GM21381 (cell line): ENCODE results near the gene USF2.

Source experiments
- ATAC-seq: cut with Tn5 transposase; IDR thresholded peaks from one replicate; pipeline ENCODE4 v1.9.1; 2021; ENCODE audit warnings: mild to moderate bottlenecking, moderate library complexity; ENCODE audit not compliant: unreplicated experiment

The USF2 gene

DNA sequence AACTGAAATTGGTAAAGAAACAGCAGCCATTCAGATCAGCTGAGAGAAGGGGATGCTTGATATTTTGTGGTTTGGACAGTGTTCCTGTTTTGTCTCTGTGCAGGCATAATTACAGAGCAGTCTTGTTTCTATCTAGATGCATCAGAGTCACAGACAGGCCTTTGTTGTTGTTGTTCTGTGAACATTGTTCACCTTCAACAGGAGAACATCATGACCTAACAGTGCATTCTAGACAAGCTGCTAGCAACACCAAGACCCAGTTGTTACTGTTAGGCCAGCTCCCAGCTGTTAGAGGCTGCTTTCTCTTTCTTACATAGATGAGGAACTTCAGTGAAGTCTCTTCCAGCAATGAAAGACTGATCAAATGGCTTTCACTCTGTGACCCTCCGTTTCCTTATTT, 28.4 kb upstream of the USF2 start:
- no peak for ATAC-seq

DNA sequence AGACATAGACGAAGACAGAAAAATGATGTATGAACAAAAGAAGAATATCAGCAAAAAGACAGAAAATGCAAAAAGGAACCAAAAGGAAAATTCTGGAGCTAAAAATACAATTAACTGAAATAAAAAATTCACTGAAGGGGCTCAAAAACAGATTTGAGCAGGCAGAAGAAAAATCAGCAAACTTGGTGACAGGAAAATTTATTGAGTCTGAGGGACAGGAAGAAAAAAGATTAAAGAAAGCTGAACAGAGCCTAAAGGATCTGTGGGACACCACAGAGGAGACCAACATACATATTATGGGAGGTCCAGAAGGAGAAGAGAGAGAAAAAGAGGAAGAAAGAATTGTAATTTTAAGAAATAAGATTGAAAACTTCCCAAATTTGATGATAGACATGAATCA, 27.3 kb upstream of the USF2 start:
- ATAC-seq = no peak

DNA sequence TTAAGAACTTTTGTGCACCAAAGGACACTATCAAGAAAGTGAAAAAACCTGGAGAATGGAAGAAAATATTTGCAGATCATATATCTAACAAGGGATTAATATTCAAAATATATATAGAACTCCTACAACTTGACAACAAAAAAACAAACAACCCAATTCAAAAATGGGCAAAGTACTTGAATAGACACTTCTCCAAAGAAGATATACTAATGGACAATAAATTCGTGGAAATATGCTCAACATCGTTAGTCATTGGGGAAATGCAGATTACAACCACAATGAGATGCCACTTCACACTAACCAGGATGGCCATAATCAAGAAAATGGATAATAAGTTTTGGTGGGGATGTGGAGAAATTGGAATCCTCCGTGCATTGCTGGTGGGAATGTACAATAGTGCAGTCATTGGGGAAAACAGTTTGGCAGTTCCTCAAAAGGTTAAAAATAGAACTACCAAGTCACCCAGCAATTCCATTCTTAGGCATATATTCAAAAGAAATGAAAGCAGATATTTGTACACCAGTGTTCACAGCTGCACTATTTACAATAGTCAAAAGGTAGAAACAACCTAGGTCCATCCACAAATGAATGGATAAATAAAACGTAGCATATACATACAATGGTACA, 22.2 kb upstream of the USF2 start:
- no peak for ATAC-seq

DNA sequence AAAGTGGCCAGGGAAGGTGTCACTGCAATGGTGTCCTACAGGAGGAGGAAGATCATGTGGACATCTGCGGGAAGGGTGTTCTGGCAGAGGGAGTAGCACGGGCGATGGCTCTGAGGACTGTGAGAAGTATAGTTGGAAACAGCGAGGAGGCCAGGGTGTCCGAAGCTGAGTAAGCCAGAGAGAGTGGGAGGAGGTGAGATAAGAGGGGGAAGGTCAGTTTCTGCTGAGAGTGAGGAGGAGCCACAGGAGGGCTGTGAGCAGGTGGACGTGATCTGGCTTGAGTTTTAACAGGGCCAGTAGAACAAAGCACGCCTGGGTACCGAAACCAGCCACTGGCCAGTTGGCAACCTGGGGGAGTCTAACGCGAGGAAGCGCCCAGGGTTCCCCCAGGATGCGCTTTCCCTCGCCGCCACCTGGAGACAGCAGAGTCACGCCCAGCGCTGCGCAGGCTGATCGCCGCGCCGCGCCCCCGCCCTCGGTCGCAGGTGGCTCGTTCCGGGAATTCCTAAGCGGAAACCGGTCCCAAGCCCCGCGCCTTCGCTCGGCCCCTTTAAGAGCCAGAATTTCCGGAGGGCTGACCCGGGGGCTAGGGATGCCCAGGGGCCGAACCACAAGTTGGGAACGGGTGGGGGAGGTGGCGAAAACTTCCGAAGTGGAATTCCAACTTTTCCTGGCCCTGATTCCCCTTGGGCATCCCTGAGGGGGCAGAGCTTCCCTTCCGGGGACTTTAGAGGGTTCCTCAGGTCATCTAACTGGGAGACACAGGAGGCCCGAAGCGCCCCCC, 21.0 kb upstream of the USF2 start:
- ATAC-seq = peak; percentile 31

DNA sequence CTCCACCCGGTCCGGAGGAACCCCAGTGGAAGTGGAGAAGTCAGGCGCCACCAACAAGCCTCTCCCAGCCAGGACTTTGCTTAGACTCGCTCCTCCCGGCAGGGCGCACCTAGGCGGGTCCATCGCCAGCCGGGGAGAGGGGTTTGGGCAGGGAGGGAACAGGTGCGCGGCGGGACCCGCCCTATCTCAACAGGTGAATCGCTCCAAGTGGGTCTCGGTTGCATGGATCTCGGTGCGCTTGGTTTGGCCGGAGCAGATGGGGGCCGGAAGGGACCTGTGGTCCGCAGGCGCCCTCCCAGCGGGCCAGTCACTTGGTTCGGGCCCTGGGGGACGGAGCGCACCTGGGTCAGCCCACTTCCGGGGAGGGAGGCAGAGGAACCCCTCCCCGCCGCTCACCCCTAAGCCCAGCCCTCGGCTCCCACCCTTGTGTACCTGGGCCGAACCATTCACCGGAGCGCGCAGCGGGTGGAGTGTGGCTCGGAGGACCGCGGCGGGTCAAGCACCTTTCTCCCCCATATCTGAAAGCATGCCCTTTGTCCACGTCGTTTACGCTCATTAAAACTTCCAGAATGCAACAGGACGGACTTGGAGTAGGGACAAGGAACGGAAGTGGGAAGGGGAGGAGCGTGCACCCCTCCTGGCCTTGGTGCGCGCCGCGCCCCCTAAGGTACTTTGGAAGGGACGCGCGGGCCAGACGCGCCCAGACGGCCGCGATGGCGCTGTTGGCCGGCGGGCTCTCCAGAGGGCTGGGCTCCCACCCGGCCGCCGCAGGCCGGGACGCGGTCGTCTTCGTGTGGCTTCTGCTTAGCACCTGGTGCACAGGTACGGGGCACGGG, 20.2 kb upstream of the USF2 start, which contains the start of gene LSR:
Gene LSR, plus strand, starts transcription at position 693 of the 836 bp plus-strand sequence. Its CDS starts 21 bp downstream, at position 714.
- peak; percentile 78 for ATAC-seq

DNA sequence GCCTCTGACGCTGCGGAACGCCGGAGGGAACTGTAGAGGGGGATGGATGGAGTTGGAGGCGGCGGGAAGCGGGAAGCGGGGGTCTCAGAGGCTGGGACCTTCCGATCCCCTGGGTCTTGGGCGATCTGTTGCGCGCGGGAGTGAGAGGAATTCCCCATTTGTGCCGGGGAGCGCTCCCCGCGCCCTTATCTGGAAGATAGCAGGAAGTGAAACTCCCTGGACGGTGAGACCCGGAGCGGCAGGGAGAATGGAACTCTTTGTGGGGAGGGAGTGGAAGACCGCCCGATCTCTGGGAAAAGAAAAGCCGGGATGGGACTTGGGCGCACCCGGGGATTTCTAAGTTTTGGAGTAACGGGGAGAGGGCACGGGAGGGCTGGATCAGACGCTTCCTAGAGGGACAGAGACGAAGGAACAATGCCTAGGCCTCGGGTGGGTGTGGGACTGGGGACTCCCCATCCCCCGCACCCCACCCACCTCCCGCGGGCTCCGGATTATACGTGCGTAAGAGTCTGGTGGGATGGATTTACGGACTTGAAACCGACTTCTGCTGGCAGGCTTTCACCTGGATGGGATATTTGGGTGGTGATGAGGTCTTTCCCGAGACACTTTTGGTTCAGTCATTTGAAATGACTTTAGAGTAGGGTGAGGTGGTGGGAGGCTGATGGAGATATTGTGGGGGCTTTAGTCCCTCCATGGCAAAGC, 19.5 kb upstream of the USF2 start:
- peak; percentile 4 for ATAC-seq

DNA sequence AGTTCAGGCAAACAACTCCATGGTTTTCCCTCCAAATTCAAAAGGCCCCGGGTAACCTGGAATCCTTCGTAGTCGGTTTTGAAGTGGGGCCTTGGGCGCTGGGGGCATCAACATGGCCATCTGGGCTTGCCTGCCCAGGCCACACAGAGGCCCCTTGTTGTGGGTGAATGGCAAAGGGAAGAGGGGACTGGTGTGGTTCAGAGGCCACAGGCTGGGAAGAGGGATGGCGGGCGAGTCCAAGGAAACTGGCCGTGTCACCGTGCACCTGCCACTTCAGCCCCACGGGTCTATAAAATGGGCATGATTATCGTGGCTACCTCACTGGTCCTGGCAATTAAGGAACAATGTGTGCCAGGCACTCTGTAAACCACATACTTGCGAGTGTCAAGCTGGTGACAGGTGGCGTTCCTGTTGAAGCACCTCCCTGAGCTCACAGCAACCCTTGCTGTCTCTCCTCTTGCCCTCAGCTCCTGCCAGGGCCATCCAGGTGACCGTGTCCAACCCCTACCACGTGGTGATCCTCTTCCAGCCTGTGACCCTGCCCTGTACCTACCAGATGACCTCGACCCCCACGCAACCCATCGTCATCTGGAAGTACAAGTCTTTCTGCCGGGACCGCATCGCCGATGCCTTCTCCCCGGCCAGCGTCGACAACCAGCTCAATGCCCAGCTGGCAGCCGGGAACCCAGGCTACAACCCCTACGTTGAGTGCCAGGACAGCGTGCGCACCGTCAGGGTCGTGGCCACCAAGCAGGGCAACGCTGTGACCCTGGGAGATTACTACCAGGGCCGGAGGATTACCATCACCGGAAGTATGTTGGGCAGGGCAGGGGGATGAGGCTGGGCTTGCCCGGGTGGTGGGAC, 18.7 kb upstream of the USF2 start:
- no peak for ATAC-seq

DNA sequence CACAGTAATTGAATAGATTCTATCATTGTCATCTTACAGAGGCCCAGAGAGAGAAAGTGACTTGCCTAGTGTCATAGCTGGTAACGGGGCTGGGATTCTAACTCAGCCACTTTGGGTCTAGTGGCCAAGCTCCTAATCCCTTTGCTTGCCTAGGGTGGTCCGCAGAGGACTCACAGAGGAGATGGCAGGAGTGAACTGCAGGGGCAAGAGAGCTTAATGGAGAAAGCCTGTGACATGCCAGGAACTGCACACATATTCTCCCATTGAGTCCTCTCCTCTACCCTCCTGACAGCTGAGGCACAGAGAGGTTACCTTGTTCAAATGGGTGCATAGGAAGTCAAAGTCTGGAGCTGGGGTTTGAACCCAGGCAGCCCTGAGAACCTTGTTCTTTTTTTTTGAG, 17.3 kb upstream of the USF2 start:
- no peak for ATAC-seq

DNA sequence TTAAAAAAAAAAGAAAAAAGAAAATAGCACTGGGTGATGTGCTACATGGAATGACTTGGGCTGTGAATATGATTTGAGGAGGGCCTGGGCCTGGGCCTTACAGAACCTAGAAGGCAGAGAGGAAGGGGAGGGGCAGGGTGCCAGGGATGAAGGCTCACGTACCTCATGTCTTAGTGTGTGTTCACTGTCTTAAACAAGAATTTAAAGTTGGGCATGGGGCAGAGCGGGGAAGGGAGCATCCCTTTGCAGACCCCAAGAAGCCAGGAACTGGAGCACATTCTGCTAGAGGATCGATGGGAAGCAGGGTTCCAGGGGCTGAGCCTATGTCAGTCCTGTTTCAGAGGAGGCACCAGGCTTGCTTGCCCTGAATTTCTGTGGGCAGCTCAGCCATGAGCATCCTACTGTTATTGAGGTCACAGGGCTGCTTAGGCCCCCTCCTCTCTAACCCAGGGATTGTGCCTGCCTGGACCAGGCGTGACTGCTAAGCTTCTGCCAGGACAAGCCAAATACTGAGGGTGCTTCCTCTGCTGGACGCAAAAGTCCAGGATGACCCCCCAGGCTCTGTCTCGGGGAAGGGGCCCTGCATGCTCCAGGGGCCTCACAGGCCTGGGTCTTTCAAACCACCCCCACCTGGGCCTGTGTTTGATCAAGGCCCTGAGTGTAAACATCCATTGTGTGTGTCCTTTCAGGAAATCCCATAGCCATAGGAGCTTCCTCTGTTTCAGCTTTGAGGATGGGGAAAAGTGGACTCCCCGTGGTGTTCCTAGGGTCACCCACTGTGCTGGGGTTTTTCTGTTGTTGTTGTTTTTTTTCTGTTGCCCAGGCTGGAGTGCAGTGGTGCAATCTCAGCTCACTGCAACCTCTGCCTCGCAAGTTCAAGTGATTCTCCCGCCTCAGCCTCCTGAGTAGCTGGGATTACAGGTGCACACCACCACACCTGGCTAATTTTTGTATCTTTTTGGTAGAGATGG, 15.2 kb upstream of the USF2 start:
- ATAC-seq = no peak

DNA sequence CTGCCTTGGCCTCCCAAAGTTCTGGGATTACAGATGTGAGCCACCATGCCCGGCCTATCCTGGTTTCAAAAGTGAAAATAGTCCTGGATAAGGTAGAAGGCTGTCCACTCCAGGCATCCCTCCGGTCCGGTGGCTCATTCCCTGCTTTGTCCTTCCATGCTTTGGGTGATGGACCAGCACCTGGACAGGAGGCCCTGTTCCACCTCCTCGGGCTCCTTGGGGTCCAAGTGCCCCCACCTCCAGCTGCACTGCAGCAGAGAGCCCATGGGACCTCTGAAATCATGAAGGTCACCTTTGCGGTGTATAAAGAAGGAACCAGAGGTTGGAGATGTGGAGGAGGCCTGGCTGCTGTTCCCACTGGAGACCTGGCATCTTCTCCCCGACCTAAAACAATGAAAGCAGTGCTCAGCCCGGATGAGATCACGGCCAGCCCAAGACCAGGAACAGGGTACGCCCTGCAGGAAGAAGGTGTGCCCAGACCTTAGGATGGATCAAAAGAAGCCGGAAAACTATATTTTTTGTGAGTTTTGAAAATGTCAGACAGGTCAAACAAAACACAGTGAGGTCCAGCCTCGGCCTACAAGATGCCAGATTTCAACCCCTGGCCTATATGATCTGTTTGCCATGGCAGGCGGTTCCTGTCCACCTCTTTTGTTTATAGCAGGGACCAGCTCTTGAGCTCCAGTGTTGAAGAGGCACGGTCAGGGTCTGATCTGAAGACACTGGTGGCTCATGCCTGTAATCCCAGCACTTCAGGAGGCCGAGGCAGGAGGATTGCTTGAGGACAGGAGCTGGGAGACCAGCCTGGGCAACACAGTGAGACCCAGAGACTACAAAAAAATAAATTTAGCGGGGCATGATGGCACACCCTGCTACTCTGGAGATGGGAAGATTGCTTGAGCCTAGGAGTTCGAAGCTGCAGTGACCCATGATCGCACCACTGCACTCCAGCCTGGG, 14.1 kb upstream of the USF2 start:
- ATAC-seq = no peak

DNA sequence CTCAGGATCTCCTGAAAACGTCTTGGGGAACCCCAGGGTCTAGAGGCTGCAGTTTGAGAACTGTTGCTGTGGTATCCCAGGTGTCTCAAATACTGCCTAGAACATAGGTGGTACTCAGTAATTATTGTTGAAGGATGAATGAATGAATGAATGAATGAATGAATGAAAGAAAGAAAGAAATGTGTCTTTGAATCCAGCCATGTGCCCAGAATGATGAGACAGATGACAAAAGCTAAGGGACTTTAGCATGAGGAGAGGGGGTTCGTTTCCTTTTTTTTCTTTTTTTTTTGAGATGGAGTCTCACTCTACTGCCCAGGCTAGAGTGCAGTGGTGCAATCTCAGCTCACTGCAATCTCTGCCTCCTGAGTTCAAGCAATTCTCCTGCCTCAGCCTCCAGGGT, 12.2 kb upstream of the USF2 start:
- no peak for ATAC-seq

DNA sequence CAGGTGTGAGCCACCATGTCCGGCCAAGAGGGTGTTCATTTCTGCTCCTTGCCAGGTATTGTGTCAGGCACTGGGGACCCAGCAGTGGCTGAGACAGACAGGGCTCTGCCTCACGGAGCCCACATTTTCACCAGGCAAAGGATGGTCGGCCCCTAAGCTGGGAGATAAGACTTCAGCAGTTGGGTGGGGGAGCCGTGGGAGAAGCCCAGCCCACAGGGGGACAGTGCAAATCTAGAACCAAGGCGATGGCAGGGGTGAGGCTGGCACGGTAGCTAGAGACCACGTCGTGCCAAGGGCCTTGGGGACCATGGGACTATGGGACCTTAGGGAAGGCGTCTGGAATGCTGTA, 11.7 kb upstream of the USF2 start:
- no peak for ATAC-seq

DNA sequence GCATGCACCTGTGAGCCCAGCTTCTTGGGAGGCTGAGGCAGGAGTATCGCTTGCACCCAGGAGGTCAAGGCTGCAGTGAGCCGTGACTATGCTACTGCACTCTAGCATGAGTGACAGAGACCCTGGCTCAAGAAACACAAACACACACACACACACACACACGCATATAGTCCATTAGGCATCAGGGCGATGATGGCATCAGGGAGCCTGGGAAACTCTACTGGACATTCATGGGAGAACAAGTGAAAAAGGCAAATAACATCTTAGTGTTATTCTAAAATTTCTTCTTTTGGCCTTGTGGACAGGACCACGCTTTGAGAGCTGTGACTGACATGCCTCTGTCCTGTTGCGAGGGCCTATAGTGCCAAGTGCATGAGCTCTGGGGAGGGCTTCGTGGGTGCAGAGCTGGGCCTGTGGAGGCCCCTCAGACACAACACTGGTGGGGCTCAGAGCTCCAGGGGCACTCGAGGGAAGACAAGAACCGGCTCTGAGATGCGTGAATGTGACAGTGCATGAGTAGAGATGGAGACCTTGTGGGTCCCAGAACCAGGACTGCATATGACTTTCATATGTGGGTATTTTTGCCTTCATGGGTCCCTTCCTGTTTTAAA, 8.0 kb upstream of the USF2 start:
- no peak for ATAC-seq

DNA sequence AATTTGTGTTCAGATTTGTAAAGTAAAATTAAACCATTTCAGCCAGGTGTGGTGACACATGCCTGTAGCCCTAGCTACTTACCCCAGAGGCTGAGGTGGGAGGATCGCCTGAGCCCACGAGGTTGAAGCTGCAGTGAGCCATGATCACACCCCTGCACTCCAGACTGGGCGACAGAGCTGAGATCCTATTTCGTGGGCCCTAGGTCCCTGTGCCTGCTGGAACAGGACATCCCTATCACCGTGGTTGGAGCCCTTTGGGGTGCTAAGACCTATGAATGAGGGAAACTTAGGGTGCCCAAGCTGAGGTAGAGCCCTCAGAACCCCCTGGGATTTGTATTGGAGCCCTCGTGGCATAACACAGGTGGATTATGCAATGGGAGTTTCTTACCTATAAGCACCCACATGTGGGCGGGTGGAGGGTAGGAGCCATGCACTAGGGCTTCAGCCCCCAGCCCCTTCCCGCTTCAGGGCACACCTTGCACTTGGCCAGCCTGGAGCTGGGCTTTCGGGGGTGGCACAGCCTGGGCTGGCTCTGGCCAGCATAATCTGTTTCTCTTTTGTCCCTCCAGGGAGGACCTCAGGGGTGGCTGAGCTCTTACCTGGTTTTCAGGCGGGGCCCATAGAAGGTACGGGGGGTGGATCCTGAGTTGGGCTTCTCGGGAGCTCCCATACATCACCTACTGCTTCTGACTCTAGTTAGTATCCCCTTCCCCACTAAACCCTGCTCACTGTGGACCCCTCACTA, 7.2 kb upstream of the USF2 start:
- no peak for ATAC-seq

DNA sequence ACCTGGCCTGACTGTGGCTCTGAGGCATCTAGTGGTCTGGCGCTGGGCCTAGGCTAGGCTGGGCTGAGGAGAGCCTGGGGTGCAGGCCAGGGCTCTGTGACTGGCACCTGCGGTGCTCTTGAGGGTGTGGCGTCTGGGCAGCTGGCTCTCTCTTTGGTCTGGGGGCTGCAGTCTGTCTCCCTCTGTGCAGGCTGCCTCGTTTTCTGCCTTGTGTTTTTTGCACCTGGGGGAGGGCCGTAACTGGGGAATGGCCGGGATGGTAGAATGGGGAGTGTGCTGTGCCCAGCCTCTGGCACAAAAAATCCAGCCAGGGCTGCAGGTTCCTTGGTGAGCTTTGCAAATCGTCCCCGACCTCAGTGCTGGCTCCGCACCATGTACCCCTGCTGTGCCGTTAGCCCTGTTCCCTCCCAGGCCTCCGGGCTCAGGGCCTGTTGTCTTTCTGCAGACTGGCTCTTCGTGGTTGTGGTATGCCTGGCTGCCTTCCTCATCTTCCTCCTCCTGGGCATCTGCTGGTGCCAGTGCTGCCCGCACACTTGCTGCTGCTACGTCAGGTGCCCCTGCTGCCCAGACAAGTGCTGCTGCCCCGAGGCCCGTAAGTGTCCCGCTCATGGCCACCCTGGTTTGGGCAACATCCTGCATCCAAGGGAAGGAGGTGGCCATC, 6.5 kb upstream of the USF2 start:
- ATAC-seq = no peak
